Trophoblast cell (in vitro differentiated cells and primary cell): ENCODE results near the gene ULK4.
"Not testable (repeated sequence)": the region's sequence is repeated elsewhere in the genome, so short reads cannot be mapped to it uniquely, and the experiment has no call there.

ENCODE experiments used
- DNase-seq, 2 donors: peaks; one replicate each; pipeline ENCODE4 v3.0.0-alpha.2; 2016
- H2AFZ ChIP-seq: 2 replicates; pipeline ENCODE4 v1.6.1; 2013; ENCODE audit warnings: low read length, moderate library complexity, mild to moderate bottlenecking; ENCODE audit not compliant: insufficient read depth, poor library complexity
- H2AK5ac ChIP-seq: 2 replicates; pipeline ENCODE4 v1.6.1; 2013; ENCODE audit warnings: mild to moderate bottlenecking, low read length
- H2BK120ac ChIP-seq: 2 replicates; pipeline ENCODE4 v1.6.1; 2013; ENCODE audit warnings: low read length, mild to moderate bottlenecking, moderate library complexity; ENCODE audit not compliant: insufficient read depth, poor library complexity
- H2BK12ac ChIP-seq: 2 replicates; pipeline ENCODE4 v1.6.1; 2013; ENCODE audit warnings: mild to moderate bottlenecking, low read length, moderate library complexity
- H2BK5ac ChIP-seq: 2 replicates; pipeline ENCODE4 v1.6.1; 2013; ENCODE audit warnings: low read length, low read depth, moderate library complexity, mild to moderate bottlenecking; ENCODE audit not compliant: poor library complexity
- H3K14ac ChIP-seq: 2 replicates; pipeline ENCODE4 v1.6.1; 2013; ENCODE audit warnings: mild to moderate bottlenecking, low read length
- H3K18ac ChIP-seq: 2 replicates; pipeline ENCODE4 v1.6.1; 2013; ENCODE audit warnings: mild to moderate bottlenecking, low read length
- H3K23ac ChIP-seq: 2 replicates; pipeline ENCODE4 v1.6.1; 2013; ENCODE audit warnings: low read length
- H3K27ac ChIP-seq: 2 replicates; pipeline ENCODE4 v1.5.1; 2013; ENCODE audit warnings: low read depth, mild to moderate bottlenecking, inconsistent platforms, low read length, moderate library complexity
- H3K27me3 ChIP-seq: 2 replicates; pipeline ENCODE4 v1.6.1; 2013; ENCODE audit warnings: inconsistent platforms, mild to moderate bottlenecking, low read length, moderate library complexity; ENCODE audit not compliant: insufficient read depth
- H3K36me3 ChIP-seq, 2 experiments: 1 replicate in 1 of 2; 2 replicates in 1 of 2; pipeline ENCODE4 v1.6.1; 2013; ENCODE audit warnings: low read length in 2 of 2, mild to moderate bottlenecking in 2 of 2, moderate library complexity in 1 of 2; ENCODE audit not compliant: insufficient read depth in 2 of 2, control insufficient read depth in 1 of 2
- H3K4ac ChIP-seq: 2 replicates; pipeline ENCODE4 v1.6.1; 2013; ENCODE audit warnings: low read depth, mild to moderate bottlenecking, low read length, moderate library complexity
- H3K4me1 ChIP-seq, 2 experiments: 1 replicate in 1 of 2; 2 replicates in 1 of 2; pipeline ENCODE4 v1.6.1; 2013; ENCODE audit warnings: low read length in 2 of 2, mild to moderate bottlenecking in 2 of 2, moderate library complexity in 1 of 2; ENCODE audit not compliant: insufficient read depth in 2 of 2, control insufficient read depth in 1 of 2
- H3K4me2 ChIP-seq: 2 replicates; pipeline ENCODE4 v1.6.1; 2013; ENCODE audit warnings: inconsistent platforms, mild to moderate bottlenecking, low read length, moderate library complexity
- H3K4me3 ChIP-seq: 2 replicates; pipeline ENCODE4 v1.5.1; 2013; ENCODE audit warnings: mild to moderate bottlenecking, low read depth, low read length, inconsistent platforms
- H3K79me1 ChIP-seq: one replicate; pipeline ENCODE4 v1.6.1; 2013; ENCODE audit warnings: low read length
- H3K79me2 ChIP-seq: 2 replicates; pipeline ENCODE4 v1.6.1; 2013; ENCODE audit warnings: low read length, mild to moderate bottlenecking; ENCODE audit not compliant: control insufficient read depth, insufficient read depth, poor library complexity
- H3K9ac ChIP-seq: 2 replicates; pipeline ENCODE4 v1.6.1; 2013; ENCODE audit warnings: mild to moderate bottlenecking, low read length
- H3K9me3 ChIP-seq: 2 replicates; pipeline ENCODE4 v1.6.1; 2013; ENCODE audit warnings: low read depth, mild to moderate bottlenecking, control low read depth, inconsistent platforms, low read length; ENCODE audit not compliant: insufficient read depth
- H4K12ac ChIP-seq: 2 replicates; pipeline ENCODE4 v1.6.1; 2013; ENCODE audit warnings: low read depth, mild to moderate bottlenecking, low read length, moderate library complexity
- H4K8ac ChIP-seq: 2 replicates; pipeline ENCODE4 v1.6.1; 2013; ENCODE audit warnings: low read depth, mild to moderate bottlenecking, low read length, moderate library complexity
- H4K91ac ChIP-seq: one replicate; pipeline ENCODE4 v1.6.1; 2013; ENCODE audit warnings: low read depth, mild to moderate bottlenecking, low read length, moderate library complexity
- WGBS: extraction: QIAGEN DNeasy Blood & Tissue Kit; methylation state at CpG from one replicate; pipeline ENCODE4 v1.1.7; 2013; ENCODE audit warnings: missing lambda C conversion rate; ENCODE audit not compliant: insufficient read length, insufficient coverage; ENCODE audit errors: extremely low coverage; 5-methylcytosine and 5-hydroxymethylcytosine counted together

The ULK4 gene

DNA sequence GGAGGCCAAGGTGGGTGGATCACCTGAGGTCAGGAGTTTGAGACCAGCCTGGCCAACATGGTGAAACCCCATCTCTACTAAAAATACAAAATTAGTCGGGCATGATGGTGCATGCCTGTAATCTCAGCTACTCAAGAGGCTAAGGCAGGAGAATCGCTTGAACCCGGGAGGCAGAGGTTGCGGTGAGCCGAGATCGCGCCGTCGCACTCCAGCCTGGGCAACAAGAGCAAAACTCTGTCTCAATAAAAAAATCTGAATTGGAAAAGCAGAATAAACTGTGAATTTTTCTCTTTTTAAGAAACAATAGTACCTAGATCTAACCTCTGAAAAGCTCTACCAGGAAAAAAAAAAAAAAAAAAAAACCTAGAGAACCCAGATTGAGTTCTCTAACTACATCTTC lies 84.2 kb downstream of the ULK4 start:
- H3K4me2 ChIP-seq, H4K8ac ChIP-seq, H4K12ac ChIP-seq, H3K27me3 ChIP-seq, H3K4me3 ChIP-seq, H3K23ac ChIP-seq, H3K79me2 ChIP-seq, H3K4ac ChIP-seq, DNase-seq, H3K36me3 ChIP-seq, H2BK120ac ChIP-seq, H3K9ac ChIP-seq, H2AFZ ChIP-seq, H3K9me3 ChIP-seq, H3K14ac ChIP-seq, H3K27ac ChIP-seq, H3K79me1 ChIP-seq, H2BK12ac ChIP-seq, H3K18ac ChIP-seq, H2AK5ac ChIP-seq, H4K91ac ChIP-seq, H3K4me1 ChIP-seq, H2BK5ac ChIP-seq: not testable (repeated sequence)
- no CpG with 5 or more reads among the region's 9 CpGs for WGBS

DNA sequence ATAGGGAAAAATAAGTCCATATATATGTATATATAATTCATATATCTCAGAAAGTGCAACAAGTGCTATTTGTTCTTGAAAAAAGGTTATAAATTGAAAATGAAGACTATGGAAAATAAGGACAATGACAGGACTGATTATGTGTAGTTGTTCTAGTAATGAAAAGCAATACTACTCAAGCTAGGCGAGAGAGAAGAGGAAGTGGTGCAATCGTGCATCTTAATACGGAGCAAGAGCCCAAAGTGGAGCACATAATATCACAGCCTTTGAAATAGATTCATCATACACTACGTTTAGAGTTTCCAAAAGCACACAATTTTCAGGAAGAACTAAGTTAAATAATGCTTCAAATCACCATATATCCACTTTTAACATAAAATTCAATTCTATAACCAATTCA lies 87.9 kb downstream of the ULK4 start:
- no peak overlapping the region for H2AK5ac ChIP-seq
- no peak overlapping the region for H4K12ac ChIP-seq
- no peak for DNase-seq
- no peak overlapping the region for H2BK5ac ChIP-seq
- no peak overlapping the region for H4K91ac ChIP-seq
- no peaks in the 10 kb centered on the region for H3K4me1 ChIP-seq
- no peak overlapping the region for H3K14ac ChIP-seq
- H3K36me3 ChIP-seq = no peaks in the 10 kb centered on the region
- no peak overlapping the region for H3K9ac ChIP-seq
- no peak overlapping the region for H2BK12ac ChIP-seq
- H3K79me2 ChIP-seq = no peaks in the 10 kb centered on the region
- no peak overlapping the region for H3K4me3 ChIP-seq
- H3K79me1 ChIP-seq = no peaks in the 10 kb centered on the region
- no peak overlapping the region for H2AFZ ChIP-seq
- H4K8ac ChIP-seq = no peak overlapping the region
- H3K27me3 ChIP-seq = no peaks in the 10 kb centered on the region
- no peak overlapping the region for H3K18ac ChIP-seq
- WGBS = no CpG with 5 or more reads among the region's 4 CpGs
- H3K4ac ChIP-seq = no peak overlapping the region
- H3K27ac ChIP-seq = no peak overlapping the region
- H3K23ac ChIP-seq = no peak overlapping the region
- no peaks in the 10 kb centered on the region for H3K9me3 ChIP-seq
- no peak overlapping the region for H3K4me2 ChIP-seq
- no peak overlapping the region for H2BK120ac ChIP-seq

DNA sequence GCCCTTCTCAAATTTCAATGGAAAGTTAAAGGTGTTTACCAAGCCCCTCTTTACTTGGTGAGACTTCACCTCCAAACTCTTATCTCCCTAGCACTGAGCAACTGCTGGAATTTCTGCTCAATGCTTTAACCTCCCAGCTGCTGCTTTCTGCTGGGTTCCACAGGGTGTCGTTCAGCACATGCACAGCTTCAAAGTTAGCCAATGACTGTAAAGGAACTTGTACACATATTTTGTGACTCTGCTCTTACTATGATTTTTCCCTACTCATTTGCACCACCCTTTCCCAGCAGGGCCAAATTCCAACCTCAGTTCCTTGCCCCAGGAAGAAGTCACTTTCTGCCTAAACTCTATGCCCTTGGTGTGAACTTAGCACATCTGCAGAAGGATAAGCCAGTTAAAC lies 89.7 kb downstream of the ULK4 start:
- DNase-seq = no peak
- Histone ChIP-seq H3K27ac (no peak overlapping the region), H2AK5ac (no peak overlapping the region), H3K79me1 (no peaks in the 10 kb centered on the region), H3K14ac (no peak overlapping the region), H2BK120ac (no peak overlapping the region), H3K18ac (no peak overlapping the region), H3K79me2 (no peaks in the 10 kb centered on the region), H2BK5ac (no peak overlapping the region), H3K9me3 (no peaks in the 10 kb centered on the region), H3K4me3 (no peak overlapping the region), H3K27me3 (no peaks in the 10 kb centered on the region), H4K91ac (no peak overlapping the region), H4K12ac (no peak overlapping the region), H3K36me3 (no peaks in the 10 kb centered on the region), H3K4me2 (no peak overlapping the region), H4K8ac (no peak overlapping the region), H2AFZ (no peak overlapping the region), H3K4ac (no peak overlapping the region), H3K9ac (no peak overlapping the region), H3K4me1 (no peaks in the 10 kb centered on the region), H3K23ac (no peak overlapping the region), H2BK12ac (no peak overlapping the region)
- no CpG with 5 or more reads among the region's 1 CpG for WGBS

DNA sequence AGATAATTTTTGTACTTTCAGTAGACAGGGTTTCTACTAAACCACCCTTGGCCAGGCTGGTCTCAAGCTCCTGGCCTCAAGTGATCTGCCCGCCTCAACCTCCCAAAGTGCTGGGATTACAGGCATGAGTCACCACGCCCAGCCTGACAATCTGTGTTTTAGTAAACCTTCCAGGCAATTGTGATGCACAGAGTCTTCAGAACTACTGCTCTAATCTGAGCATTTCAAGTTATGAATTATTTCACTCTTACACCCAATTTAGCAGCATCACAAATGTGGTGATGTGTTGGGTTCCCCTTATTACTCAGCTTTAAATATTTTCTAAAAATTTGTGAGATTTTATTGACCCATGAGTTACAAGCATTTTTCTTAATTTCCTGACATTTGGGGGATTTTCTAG lies 94.4 kb downstream of the ULK4 start:
- Histone ChIP-seq H3K27ac (no peak overlapping the region), H4K91ac (no peak overlapping the region), H4K12ac (no peak overlapping the region), H4K8ac (no peak overlapping the region), H3K36me3 (no peaks in the 10 kb centered on the region), H3K4me2 (no peak overlapping the region), H2AK5ac (no peak overlapping the region), H3K9me3 (no peaks in the 10 kb centered on the region), H3K4ac (no peak overlapping the region), H3K23ac (no peak overlapping the region), H2AFZ (no peak overlapping the region), H3K79me1 (no peaks in the 10 kb centered on the region), H3K18ac (no peak overlapping the region), H2BK5ac (no peak overlapping the region), H3K4me1 (no peaks in the 10 kb centered on the region), H3K27me3 (no peaks in the 10 kb centered on the region), H2BK120ac (no peak overlapping the region), H3K79me2 (no peaks in the 10 kb centered on the region), H3K14ac (no peak overlapping the region), H3K9ac (no peak overlapping the region), H2BK12ac (no peak overlapping the region), H3K4me3 (no peak overlapping the region)
- no peak for DNase-seq
- WGBS = no CpG with 5 or more reads among the region's 2 CpGs
